Heart left ventricle (tissue), 16 donors: ENCODE data around the gene DUS1L. TPM values are rescaled to one million over a fixed set of nuclear protein-coding genes. Genes with fewer than 3 reads are reported as not detected.

Experiments
- ATAC-seq, 4 donors: fragments of 200-7000 bp; cut with Tn5 transposase; one replicate each; pipeline ENCODE4 v1.9.1; 2020 to 2022; ENCODE audit warnings: moderate library complexity in 4 of 4, mild to moderate bottlenecking in 3 of 4, moderate number of reproducible peaks in 1 of 4
- DNase-seq, 5 donors: peaks; one replicate each; pipeline ENCODE4 v3.0.0-alpha.2; 2020
- H3K27ac ChIP-seq, 12 donors: fragments of 200-600 bp; sonication (generic) in 4 of 12; one replicate each; pipeline versions ENCODE4 v1.5.0 to v1.8.0; 2016 to 2022; ENCODE audit warnings: mild to moderate bottlenecking in 2 of 12
- H3K27me3 ChIP-seq, 9 donors: fragments of 200-600 bp; sonication (generic) in 2 of 9; one replicate each; pipeline versions ENCODE4 v1.5.1 to v1.8.0; 2016 to 2022; ENCODE audit warnings: mild to moderate bottlenecking in 3 of 9
- H3K36me3 ChIP-seq, 9 donors: fragments of 200-600 bp; sonication (generic) in 2 of 9; one replicate each; pipeline versions ENCODE4 v1.5.0 to v1.8.0; 2018 to 2022; ENCODE audit warnings: mild to moderate bottlenecking in 2 of 9
- H3K4me1 ChIP-seq, 12 donors: fragments of 200-600 bp; sonication (generic) in 4 of 12; one replicate each; pipeline versions ENCODE4 v1.5.0 to v1.8.0; 2016 to 2022; ENCODE audit warnings: mild to moderate bottlenecking in 3 of 12
- H3K4me3 ChIP-seq, 12 donors: fragments of 200-600 bp; sonication (generic) in 4 of 12; one replicate each; pipeline versions ENCODE4 v1.5.0 to v1.8.0; 2017 to 2022; ENCODE audit warnings: mild to moderate bottlenecking in 9 of 12, moderate library complexity in 4 of 12
- H3K9me3 ChIP-seq, 12 donors: fragments of 200-600 bp; sonication (generic) in 4 of 12; one replicate each; pipeline versions ENCODE4 v1.5.0 to v1.8.0; 2016 to 2022; ENCODE audit warnings: mild to moderate bottlenecking in 1 of 12
- POLR2A ChIP-seq, 2 donors: fragments of 450-650 bp; IDR thresholded peaks; one replicate each; pipeline ENCODE4 v1.6.1; 2017; ENCODE audit warnings: antibody characterized with exemption in 2 of 2, mild to moderate bottlenecking in 2 of 2, moderate library complexity in 2 of 2
- WGBS, 4 donors: extraction: QIAGEN DNeasy Blood & Tissue Kit in 2 of 4; methylation state at CpG; one replicate each; pipeline versions ENCODE4 v1.1.5 to v1.1.7; 2013 to 2018; 5-methylcytosine and 5-hydroxymethylcytosine counted together
- intact Hi-C, 10 donors: fragments of 100-400 bp; cut with DNase I; formaldehyde crosslinking; loops; one replicate each; pipeline versions ENCODE4 v1.11.1 to v1.14.2; 2022
- polyA plus RNA-seq, 2 donors: library from polyadenylated mRNA; stranded (reverse); fragments of 200-250 nt; gene quantifications; one replicate each; pipeline ENCODE4 v1.2.3, GENCODE V29; 2013
- total RNA-seq, 9 donors: library from RNA; depleted of rRNA in 2 of 9; stranded (reverse); fragments of >200 nt in 2 of 9; fragmentation: NEBNext Ultra II Directional in 3 of 9; extraction: Animal tissue kit (Norgen Biotek cat#: 25700) in 3 of 9; gene quantifications; one replicate each; pipeline versions ENCODE4 v1.1.0 to v1.2.4, GENCODE V29; 2016 to 2023
- TF ChIP-seq, protein P1 (sequence below), 12 donors: fragments of 200-600 bp; sonication (generic) in 4 of 12; IDR thresholded peaks; one replicate each; pipeline versions ENCODE4 v1.5.0 to v1.8.0; 2018 to 2022; ENCODE audit warnings: antibody characterized with exemption in 12 of 12, mild to moderate bottlenecking in 5 of 12
- donor health status: ischemic (EF 13 %, LVEDD 7.1; RV severe dilation, severe dysfunction).
- donor health status: healthy with polysubstance abuse.
- donor health status: DM: no; HTN: yes; CAD: no.
- donor health status: DM: no; HTN: no; CAD: no.
- donor health status: ischemic (EF 25% LVEDD 6.9; RV normal size, moderate dysfunction).
- donor health status: ischemic (EF 25% LVEDD 5.7; RV mildly dilated, moderate dysfunction).
- donor health status: healthy.
- donor health status: DM: yes; HTN: yes; CAD: no.
- donor health status: ischemic (EF 35%, LVEDD 5.7; RV mildly dilated, moderate dysfunction).
- donor health status: nonischemic (EF 11% LVEDD 7.7; RV severe dilation, severe dysfunction).
- donor health status: DM: yes; HTN: yes; CAD: no.
- donor health status: PGD.
- donor health status: ischemic (EF 29% LVEDD 5.4; RV normal size, mild dysfunction).
- donor health status: nonischemic (EF 23%, LVEDD 6.1; RV moderate dilation, normal function).

The DUS1L gene
- total and polyA plus RNA-seq, 11 donors = 41.5 to 113 (median 60.4) TPM

DNA sequence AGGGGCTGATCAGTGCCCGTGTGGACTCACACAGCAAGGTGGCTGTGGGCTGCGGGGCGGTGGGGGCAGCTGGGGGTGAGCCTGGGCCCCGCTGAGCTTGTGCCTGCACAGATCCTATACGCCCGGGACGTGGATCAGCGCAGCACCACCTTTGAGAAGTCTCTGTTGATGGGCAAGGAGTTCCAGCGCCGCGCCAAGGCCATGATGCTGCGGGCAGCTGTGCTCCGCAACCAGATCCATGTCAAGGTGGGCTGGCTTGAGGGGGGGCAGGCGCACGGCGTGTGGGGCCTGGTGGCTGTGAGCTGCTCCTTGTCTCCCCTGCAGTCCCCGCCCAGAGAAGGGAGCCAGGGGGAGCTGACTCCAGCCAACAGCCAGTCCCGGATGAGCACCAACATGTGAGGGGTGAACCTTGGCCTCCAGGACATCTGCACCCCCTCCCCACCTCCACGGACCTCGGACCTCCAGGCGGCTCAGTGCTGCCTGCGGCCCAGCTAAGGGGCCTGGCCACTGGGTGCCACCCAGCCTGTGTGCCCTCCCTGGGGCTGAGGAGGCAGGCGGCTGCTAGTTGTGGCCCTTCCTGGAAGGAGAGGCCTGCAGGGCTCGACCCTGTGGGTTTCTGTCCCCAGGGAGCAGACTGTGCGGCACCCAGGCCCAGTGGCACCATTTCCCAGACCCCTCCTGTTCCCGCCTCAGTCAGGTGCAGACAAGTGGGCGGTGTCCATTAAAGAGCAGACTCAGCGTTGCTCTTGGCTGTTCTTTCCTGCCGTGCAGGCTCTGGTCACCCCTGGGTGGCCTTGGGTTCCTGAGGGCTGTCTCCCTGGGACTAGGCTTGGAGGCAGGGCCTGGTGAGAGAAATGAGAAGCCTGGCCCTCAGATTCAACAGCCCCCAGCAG lies 8.6 kb downstream of the DUS1L start:
- 81 to 85% (median 83%) methylated on average over 24 to 29 of the region's 29 CpGs for WGBS, 4 donors
- intact Hi-C loops = loop anchor here in 1 of 10 donors (5.0 kb wide), 1 partner anchor 40 kb away; the partner anchor contains the start of gene FASN
- ATAC-seq = no peak
- TF ChIP-seq POLR2A (IDR thresholded peaks at IDR 0.05) = no peak
- TF ChIP-seq, protein P1, sequence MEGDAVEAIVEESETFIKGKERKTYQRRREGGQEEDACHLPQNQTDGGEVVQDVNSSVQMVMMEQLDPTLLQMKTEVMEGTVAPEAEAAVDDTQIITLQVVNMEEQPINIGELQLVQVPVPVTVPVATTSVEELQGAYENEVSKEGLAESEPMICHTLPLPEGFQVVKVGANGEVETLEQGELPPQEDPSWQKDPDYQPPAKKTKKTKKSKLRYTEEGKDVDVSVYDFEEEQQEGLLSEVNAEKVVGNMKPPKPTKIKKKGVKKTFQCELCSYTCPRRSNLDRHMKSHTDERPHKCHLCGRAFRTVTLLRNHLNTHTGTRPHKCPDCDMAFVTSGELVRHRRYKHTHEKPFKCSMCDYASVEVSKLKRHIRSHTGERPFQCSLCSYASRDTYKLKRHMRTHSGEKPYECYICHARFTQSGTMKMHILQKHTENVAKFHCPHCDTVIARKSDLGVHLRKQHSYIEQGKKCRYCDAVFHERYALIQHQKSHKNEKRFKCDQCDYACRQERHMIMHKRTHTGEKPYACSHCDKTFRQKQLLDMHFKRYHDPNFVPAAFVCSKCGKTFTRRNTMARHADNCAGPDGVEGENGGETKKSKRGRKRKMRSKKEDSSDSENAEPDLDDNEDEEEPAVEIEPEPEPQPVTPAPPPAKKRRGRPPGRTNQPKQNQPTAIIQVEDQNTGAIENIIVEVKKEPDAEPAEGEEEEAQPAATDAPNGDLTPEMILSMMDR (IDR thresholded peaks at IDR 0.05) = no peak
- Histone ChIP-seq H3K36me3 (peaks cover 0 to 83% (median 72%) of the 10 kb centered on the region in 9 donors), H3K4me1 (peaks cover 0 to 19% (median 15%) of the 10 kb centered on the region in 12 donors), H3K9me3 (no peaks in the 10 kb centered on the region), H3K27ac (no peak overlapping the region), H3K4me3 (no peak overlapping the region), H3K27me3 (no peaks in the 10 kb centered on the region)
- DNase-seq = peak in 2 of 5 donors; percentile 24 to 61

DNA sequence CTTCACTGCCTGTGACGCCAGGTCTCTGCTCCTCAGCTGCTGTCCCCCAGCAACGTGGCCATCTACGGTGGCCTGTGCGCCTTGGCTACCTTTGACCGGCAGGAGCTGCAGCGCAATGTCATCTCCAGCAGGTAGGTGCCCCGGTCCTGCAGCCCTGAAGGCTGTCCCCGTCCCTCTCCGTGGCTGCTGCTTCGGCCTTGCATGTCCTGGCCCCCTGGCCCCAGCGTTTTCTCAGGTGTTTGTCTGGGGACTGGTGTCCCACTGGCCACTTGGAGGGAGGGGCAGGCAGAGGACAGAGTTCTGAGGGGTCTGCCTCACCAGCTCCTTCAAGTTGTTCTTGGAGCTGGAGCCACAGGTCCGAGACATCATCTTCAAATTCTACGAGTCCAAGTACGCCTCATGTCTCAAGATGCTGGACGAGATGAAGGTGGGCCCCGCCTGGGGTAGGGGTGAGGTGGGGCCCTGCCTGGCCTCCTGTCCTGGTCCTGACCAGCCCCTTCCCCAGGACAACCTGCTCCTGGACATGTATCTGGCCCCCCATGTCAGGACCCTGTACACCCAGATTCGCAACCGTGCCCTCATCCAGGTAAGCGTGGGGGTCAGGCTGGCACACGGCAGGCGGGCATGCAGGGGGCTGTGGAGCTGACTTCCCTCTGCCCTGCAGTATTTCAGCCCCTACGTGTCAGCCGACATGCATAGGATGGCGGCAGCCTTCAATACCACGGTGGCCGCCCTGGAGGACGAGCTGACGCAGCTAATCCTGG lies 9.5 kb downstream of the DUS1L start:
- intact Hi-C loops = loop anchor here in 1 of 10 donors (5.0 kb wide), 1 partner anchor 41 kb away; the partner anchor contains the start of gene FASN
- DNase-seq (peak in 2 of 5 donors; percentile 19 to 23), ATAC-seq (no peak)
- H3K27ac ChIP-seq = no peak overlapping the region
- no peak overlapping the region for H3K4me3 ChIP-seq
- WGBS, 4 donors = 88 to 91% (median 90%) methylated on average over 18 to 28 of the region's 28 CpGs
- H3K36me3 ChIP-seq = peaks cover 0 to 78% (median 68%) of the 10 kb centered on the region in 9 donors
- TF ChIP-seq, protein P1 (IDR thresholded peaks at IDR 0.05) = no peak
- TF ChIP-seq POLR2A (IDR thresholded peaks at IDR 0.05) = no peak
- no peaks in the 10 kb centered on the region for H3K9me3 ChIP-seq
- H3K27me3 ChIP-seq = no peaks in the 10 kb centered on the region
- H3K4me1 ChIP-seq = peaks cover 0 to 20% (median 15%) of the 10 kb centered on the region in 12 donors

DNA sequence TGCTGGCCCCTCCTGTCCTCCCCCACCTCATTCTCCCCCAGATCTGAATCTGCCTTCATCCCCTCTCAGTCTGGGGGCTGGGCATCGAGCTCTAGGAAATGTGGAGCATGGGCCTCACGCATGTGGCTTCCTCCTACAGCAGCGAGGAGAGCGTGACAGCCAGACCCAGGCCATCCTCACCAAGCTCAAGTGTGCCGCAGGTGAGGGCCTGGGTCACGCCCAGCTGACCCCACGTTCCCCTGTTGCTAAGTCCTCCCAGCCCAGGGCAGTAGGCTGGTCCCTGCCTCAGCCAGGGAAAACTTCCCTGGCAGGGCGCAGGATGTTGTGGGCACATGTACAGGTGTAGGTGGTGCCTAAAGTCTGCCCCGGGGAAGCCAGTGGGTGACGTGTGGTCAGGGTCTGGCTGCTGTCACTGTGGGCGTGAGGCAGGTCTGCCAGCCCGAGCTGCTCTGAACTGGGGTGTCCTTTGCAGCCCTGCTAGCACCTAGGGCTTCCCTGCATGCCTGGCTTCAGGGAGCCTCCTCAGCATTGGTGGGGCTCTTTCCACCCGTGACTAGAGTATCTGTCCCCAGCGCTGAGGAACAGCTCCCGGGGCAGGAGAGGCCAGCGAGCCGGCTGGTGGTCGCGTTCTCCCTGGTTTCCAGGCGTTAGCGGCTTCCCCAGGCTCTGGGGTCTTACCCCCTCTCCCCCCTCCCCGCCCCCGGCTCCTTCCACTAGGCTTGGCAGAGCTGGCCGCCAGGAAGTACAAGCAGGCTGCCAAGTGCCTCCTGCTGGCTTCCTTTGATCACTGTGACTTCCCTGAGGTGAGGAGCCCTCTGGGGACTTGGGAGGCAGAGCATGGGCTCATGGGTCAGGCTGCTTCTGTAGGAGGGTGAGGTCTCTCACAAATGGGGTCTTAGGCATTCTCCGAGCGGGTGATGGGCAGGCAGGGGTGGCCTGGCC lies 10.3 kb downstream of the DUS1L start:
- no peak overlapping the region for H3K27ac ChIP-seq
- DNase-seq (peak in 2 of 5 donors; percentile 19 to 44), ATAC-seq (no peak)
- no peak for TF ChIP-seq POLR2A (IDR thresholded peaks at IDR 0.05)
- TF ChIP-seq, protein P1 (IDR thresholded peaks at IDR 0.05) = no peak
- H3K4me1 ChIP-seq = peaks cover 3 to 28% (median 21%) of the 10 kb centered on the region in 12 donors
- H3K9me3 ChIP-seq = no peaks in the 10 kb centered on the region
- no peak overlapping the region for H3K4me3 ChIP-seq
- peaks cover 0 to 71% (median 60%) of the 10 kb centered on the region in 9 donors for H3K36me3 ChIP-seq
- WGBS, 4 donors = 72 to 85% (median 81%) methylated on average over 15 to 26 of the region's 26 CpGs
- intact Hi-C loops = loop anchor here in 1 of 10 donors (5.0 kb wide), 1 partner anchor 42 kb away; the partner anchor contains the start of gene FASN
- H3K27me3 ChIP-seq = no peaks in the 10 kb centered on the region
